Right lobe of liver (tissue), 4 donors: Measurements from ENCODE around the gene PDE7B.

ENCODE experiments used
- POLR2A ChIP-seq: fragments of 450-650 bp; IDR thresholded peaks from one replicate; pipeline ENCODE4 v1.6.1; 2017; ENCODE audit warnings: antibody characterized with exemption, mild to moderate bottlenecking
- TF ChIP-seq, protein P1 (sequence below), 4 donors: fragments of 200-600 bp in 3 of 4; fragments of 450-650 bp in 1 of 4; IDR thresholded peaks; one replicate each; pipeline versions ENCODE4 v1.5.1 to v1.8.0; 2016 to 2022; ENCODE audit warnings: antibody characterized with exemption in 4 of 4, mild to moderate bottlenecking in 2 of 4
- donor health status: DM: no; HTN: no; CAD: no.
- donor health status: DM: no; HTN: no; CAD: no.
- donor health status: DM: no; HTN: yes; CAD: no.

DNA sequence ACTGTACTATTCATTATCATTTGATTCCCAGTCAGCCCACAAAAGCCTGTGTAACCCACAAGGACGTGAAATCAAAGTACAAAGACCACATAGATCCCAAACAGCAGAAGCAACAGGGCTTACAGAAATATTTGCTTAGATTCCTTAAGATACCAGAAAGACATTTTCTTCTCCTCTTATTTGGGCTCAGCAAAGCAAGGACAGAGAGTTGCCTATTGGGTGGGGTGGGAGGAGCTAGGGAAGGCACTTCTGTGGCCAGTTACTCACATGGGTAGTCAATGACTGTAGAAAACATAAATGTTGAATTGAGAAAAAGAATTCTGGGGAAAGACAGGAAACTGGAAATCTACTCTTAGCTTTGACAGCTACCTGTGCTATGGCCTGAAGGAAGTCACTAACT is 19.8 kb downstream of the PDE7B start:
- TF ChIP-seq, protein P1, sequence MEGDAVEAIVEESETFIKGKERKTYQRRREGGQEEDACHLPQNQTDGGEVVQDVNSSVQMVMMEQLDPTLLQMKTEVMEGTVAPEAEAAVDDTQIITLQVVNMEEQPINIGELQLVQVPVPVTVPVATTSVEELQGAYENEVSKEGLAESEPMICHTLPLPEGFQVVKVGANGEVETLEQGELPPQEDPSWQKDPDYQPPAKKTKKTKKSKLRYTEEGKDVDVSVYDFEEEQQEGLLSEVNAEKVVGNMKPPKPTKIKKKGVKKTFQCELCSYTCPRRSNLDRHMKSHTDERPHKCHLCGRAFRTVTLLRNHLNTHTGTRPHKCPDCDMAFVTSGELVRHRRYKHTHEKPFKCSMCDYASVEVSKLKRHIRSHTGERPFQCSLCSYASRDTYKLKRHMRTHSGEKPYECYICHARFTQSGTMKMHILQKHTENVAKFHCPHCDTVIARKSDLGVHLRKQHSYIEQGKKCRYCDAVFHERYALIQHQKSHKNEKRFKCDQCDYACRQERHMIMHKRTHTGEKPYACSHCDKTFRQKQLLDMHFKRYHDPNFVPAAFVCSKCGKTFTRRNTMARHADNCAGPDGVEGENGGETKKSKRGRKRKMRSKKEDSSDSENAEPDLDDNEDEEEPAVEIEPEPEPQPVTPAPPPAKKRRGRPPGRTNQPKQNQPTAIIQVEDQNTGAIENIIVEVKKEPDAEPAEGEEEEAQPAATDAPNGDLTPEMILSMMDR (IDR thresholded peaks at IDR 0.05): no peak
- no peak for TF ChIP-seq POLR2A
